Measurements from ENCODE around the gene DDX4.

- no peak for TF ChIP-seq CTCF (IDR thresholded peaks at IDR 0.05)
- TF ChIP-seq POLR2A (IDR thresholded peaks at IDR 0.05): no peak
Observed at GRCh38 chr5:55817030-55817429, 79.2 kb downstream of the DDX4 start.

All from lower leg skin (tissue), 3 donors.